Measurements from ENCODE around the gene CALHM2. TPM values are rescaled to one million over a fixed set of nuclear protein-coding genes. Genes with fewer than 3 reads are reported as not detected.

Gene CALHM2
- total and polyA plus RNA-seq, 4 donors: 1.6 to 5.0 (median 3.2) TPM

- 75% methylated on average over 11 of the region's 11 CpGs for WGBS
- DNase-seq (ENCODE audit: low spot score): no peak
These were observed 24.0 kb upstream of the CALHM2 start for GRCh38 chr10:103476046-103476768.

More at GRCh38 chr10:103476046-103476768, 24.0 kb upstream of the CALHM2 start:
- H3K9me3 ChIP-seq (ENCODE audit: control insufficient read depth in 4 of 4, low read length in 3 of 4): no peaks in the 10 kb centered on the region
- no peaks in the 10 kb centered on the region for H3K36me3 ChIP-seq (ENCODE audit: control insufficient read depth in 4 of 4, insufficient read depth in 3 of 4, low read depth in 1 of 4, low read length in 3 of 4)
- H3K27me3 ChIP-seq (ENCODE audit: control insufficient read depth in 4 of 4, insufficient read depth in 4 of 4, low read length in 3 of 4): no peaks in the 10 kb centered on the region
- TF ChIP-seq, protein P1, sequence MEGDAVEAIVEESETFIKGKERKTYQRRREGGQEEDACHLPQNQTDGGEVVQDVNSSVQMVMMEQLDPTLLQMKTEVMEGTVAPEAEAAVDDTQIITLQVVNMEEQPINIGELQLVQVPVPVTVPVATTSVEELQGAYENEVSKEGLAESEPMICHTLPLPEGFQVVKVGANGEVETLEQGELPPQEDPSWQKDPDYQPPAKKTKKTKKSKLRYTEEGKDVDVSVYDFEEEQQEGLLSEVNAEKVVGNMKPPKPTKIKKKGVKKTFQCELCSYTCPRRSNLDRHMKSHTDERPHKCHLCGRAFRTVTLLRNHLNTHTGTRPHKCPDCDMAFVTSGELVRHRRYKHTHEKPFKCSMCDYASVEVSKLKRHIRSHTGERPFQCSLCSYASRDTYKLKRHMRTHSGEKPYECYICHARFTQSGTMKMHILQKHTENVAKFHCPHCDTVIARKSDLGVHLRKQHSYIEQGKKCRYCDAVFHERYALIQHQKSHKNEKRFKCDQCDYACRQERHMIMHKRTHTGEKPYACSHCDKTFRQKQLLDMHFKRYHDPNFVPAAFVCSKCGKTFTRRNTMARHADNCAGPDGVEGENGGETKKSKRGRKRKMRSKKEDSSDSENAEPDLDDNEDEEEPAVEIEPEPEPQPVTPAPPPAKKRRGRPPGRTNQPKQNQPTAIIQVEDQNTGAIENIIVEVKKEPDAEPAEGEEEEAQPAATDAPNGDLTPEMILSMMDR (IDR thresholded peaks at IDR 0.05; ENCODE audit: low read depth, low read length, missing input control): no peak
- TF ChIP-seq JUND (IDR thresholded peaks at IDR 0.05) (no peak), EGR1 (IDR thresholded peaks at IDR 0.05; ENCODE audit: low read depth in 2 of 2) (no peak), GABPA (IDR thresholded peaks at IDR 0.05 in 1 of 2, conservative IDR thresholded peaks at IDR 0.05 in 1 of 2) (no peak), YY1 (IDR thresholded peaks at IDR 0.05) (no peak), FOXA2 (IDR thresholded peaks at IDR 0.05) (no peak), TAF1 (conservative IDR thresholded peaks at IDR 0.05) (no peak), NR2F2 (IDR thresholded peaks at IDR 0.05) (no peak), RXRA (IDR thresholded peaks at IDR 0.05) (no peak), RAD21 (IDR thresholded peaks at IDR 0.05) (no peak), HNF4G (IDR thresholded peaks at IDR 0.05) (no peak), SP1 (IDR thresholded peaks at IDR 0.05) (no peak), MAX (IDR thresholded peaks at IDR 0.05) (no peak), FOXA1 (IDR thresholded peaks at IDR 0.05) (no peak), HNF4A (conservative IDR thresholded peaks at IDR 0.05) (no peak)
- TF ChIP-seq, protein P2, sequence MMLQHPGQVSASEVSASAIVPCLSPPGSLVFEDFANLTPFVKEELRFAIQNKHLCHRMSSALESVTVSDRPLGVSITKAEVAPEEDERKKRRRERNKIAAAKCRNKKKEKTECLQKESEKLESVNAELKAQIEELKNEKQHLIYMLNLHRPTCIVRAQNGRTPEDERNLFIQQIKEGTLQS (IDR thresholded peaks at IDR 0.05): no peak
- TF ChIP-seq, protein P3, sequence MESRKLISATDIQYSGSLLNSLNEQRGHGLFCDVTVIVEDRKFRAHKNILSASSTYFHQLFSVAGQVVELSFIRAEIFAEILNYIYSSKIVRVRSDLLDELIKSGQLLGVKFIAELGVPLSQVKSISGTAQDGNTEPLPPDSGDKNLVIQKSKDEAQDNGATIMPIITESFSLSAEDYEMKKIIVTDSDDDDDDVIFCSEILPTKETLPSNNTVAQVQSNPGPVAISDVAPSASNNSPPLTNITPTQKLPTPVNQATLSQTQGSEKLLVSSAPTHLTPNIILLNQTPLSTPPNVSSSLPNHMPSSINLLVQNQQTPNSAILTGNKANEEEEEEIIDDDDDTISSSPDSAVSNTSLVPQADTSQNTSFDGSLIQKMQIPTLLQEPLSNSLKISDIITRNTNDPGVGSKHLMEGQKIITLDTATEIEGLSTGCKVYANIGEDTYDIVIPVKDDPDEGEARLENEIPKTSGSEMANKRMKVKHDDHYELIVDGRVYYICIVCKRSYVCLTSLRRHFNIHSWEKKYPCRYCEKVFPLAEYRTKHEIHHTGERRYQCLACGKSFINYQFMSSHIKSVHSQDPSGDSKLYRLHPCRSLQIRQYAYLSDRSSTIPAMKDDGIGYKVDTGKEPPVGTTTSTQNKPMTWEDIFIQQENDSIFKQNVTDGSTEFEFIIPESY (IDR thresholded peaks at IDR 0.05): no peak
- TF ChIP-seq, protein P4, sequence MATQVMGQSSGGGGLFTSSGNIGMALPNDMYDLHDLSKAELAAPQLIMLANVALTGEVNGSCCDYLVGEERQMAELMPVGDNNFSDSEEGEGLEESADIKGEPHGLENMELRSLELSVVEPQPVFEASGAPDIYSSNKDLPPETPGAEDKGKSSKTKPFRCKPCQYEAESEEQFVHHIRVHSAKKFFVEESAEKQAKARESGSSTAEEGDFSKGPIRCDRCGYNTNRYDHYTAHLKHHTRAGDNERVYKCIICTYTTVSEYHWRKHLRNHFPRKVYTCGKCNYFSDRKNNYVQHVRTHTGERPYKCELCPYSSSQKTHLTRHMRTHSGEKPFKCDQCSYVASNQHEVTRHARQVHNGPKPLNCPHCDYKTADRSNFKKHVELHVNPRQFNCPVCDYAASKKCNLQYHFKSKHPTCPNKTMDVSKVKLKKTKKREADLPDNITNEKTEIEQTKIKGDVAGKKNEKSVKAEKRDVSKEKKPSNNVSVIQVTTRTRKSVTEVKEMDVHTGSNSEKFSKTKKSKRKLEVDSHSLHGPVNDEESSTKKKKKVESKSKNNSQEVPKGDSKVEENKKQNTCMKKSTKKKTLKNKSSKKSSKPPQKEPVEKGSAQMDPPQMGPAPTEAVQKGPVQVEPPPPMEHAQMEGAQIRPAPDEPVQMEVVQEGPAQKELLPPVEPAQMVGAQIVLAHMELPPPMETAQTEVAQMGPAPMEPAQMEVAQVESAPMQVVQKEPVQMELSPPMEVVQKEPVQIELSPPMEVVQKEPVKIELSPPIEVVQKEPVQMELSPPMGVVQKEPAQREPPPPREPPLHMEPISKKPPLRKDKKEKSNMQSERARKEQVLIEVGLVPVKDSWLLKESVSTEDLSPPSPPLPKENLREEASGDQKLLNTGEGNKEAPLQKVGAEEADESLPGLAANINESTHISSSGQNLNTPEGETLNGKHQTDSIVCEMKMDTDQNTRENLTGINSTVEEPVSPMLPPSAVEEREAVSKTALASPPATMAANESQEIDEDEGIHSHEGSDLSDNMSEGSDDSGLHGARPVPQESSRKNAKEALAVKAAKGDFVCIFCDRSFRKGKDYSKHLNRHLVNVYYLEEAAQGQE (IDR thresholded peaks at IDR 0.05): no peak
- no peak overlapping the region for H3K4me3 ChIP-seq (ENCODE audit: low read depth in 1 of 3, low read length in 3 of 3)
- no peak overlapping the region for H3K9ac ChIP-seq (ENCODE audit: low read depth in 1 of 2, low read length in 2 of 2)
- H3K27ac ChIP-seq (ENCODE audit: low read depth in 1 of 2, low read length in 2 of 2): no peak overlapping the region
- no peaks in the 10 kb centered on the region for H3K4me1 ChIP-seq (ENCODE audit: control insufficient read depth in 4 of 4, insufficient read depth in 4 of 4, low read length in 3 of 4)
